Smooth muscle cell of the umbilical artery (primary cell): ENCODE results near the gene ZNF185. TPM values are rescaled to one million over a fixed set of nuclear protein-coding genes. Genes with fewer than 3 reads are reported as not detected.

Experiments used
- total RNA-seq: library from RNA; depleted of rRNA; stranded (reverse); fragments of >200 nt; gene quantifications from 2 replicates; pipeline ENCODE4 v1.2.3, GENCODE V29; 2014

Gene ZNF185
- total RNA-seq: 2.4 and 21.3 TPM in 2 replicates

DNA sequence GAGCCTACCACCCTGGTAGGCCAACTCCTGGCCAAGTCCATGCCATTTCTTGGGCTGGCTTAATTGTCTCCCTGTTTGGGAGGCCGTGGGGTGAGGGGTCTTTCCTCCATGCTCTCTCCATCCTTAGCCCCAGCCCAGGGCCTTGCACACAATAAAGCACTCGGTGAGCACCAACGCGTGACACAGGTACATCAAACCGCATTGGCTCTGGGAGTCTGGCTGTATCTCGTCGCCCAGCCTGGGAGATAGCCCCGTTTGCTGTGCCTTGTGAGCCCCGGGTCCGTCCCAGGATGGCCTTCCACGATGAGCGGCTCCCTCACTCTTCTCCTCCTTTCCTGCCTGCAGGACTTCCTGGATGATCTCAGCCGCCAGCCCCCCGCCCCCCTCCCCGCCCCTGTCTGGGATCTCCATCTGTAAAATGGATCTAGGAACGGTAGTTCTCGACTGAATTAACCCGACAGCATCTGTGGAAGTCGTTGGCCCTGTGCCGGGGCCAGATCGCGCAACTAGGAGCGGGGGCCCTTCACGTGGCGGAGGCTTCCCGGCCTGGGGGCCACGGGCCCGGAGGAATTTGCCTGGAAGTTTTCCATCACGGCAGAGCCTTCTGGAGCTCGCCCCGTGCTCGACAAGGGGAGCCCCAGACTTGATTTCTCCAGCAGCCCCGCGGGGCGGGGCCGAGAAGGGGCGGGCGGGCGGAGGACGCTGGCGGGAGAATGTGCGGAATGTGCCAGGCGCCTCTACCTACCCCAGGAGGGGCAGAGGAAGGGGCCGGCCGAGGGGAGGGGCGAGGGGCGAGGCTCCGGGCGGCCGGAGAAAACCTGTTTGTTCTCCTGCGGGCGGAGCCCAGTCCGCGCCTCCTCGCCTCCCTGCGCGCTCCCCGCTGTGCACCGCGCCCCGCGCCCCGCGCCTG is at the start of gene ZNF185:
Gene ZNF185 (plus strand): TSS at position 846 of the 910 bp plus-strand sequence. CDS start 16,423 bp downstream, outside the sequence.

Other genes starting within 250 kb of the ZNF185 start
- gene MAGEA3, start 199.3 kb upstream of the ZNF185 start, total RNA-seq: not detected in 2 replicates
- not detected in 2 replicates for gene CSAG2, start 188.8 kb upstream of the ZNF185 start, total RNA-seq
- not detected in 2 replicates for gene MAGEA2B, start 183.4 kb upstream of the ZNF185 start, total RNA-seq
- not detected in 2 replicates for gene CSAG1, start 164.3 kb upstream of the ZNF185 start, total RNA-seq
- gene MAGEA12, start 164.3 kb upstream of the ZNF185 start, total RNA-seq: not detected in 2 replicates
- not detected in 2 replicates for gene MAGEA2, start 144.2 kb upstream of the ZNF185 start, total RNA-seq
- gene CSAG3, start 138.8 kb upstream of the ZNF185 start, total RNA-seq: not detected in 2 replicates
- gene MAGEA6, start 128.4 kb upstream of the ZNF185 start, total RNA-seq: not detected in 2 replicates
- 48.3 and 58.8 TPM in 2 replicates for gene CETN2, start 67.3 kb upstream of the ZNF185 start, total RNA-seq
- 14.8 and 26.8 TPM in 2 replicates for gene NSDHL, start 67.0 kb upstream of the ZNF185 start, total RNA-seq
- not detected in 2 replicates for gene PNMA5, start 96.0 kb downstream of the ZNF185 start, total RNA-seq
- gene PNMA3, start 158.4 kb downstream of the ZNF185 start, total RNA-seq: 0.09 and 0.89 TPM in 2 replicates
- 2.0 and 3.9 TPM in 2 replicates for gene PNMA6A, start 174.4 kb downstream of the ZNF185 start, total RNA-seq